SJCRH30 (cell line): ENCODE measurements around the gene USP49. TPM values are rescaled to one million over a fixed set of nuclear protein-coding genes. Genes with fewer than 3 reads are reported as not detected.

Experiments used
- DNase-seq, 2 experiments: peaks; one replicate each; pipeline ENCODE4 v3.0.0-alpha.2; 2015 to 2020
- H3K27ac ChIP-seq: fragments of 250-450 bp; sonication (Bioruptor Pico); 2 replicates; pipeline ENCODE4 v1.5.1; 2020; ENCODE audit warnings: mild to moderate bottlenecking, moderate library complexity
- H3K27me3 ChIP-seq: fragments of 250-450 bp; sonication (Bioruptor Pico); 2 replicates; pipeline ENCODE4 v1.5.1; 2020; ENCODE audit warnings: mild to moderate bottlenecking, moderate library complexity
- H3K36me3 ChIP-seq: fragments of 250-450 bp; sonication (Bioruptor Pico); 2 replicates; pipeline ENCODE4 v1.5.1; 2020; ENCODE audit warnings: mild to moderate bottlenecking, moderate library complexity
- H3K4me1 ChIP-seq: fragments of 250-450 bp; sonication (Bioruptor Pico); 2 replicates; pipeline ENCODE4 v1.5.1; 2020; ENCODE audit warnings: mild to moderate bottlenecking, moderate library complexity
- H3K4me3 ChIP-seq: fragments of 250-450 bp; sonication (Bioruptor Pico); 2 replicates; pipeline ENCODE4 v1.5.1; 2020; ENCODE audit warnings: mild to moderate bottlenecking, moderate library complexity
- H3K9me3 ChIP-seq: fragments of 250-450 bp; sonication (Bioruptor Pico); replicated peaks from 2 replicates; pipeline ENCODE4 v1.5.1; 2020; ENCODE audit warnings: mild to moderate bottlenecking, moderate library complexity
- total RNA-seq: library from RNA; depleted of rRNA; stranded (reverse); fragments of >200 nt; shearing (Covaris generic); gene quantifications from 2 replicates; pipeline ENCODE4 v1.2.3, GENCODE V29; 2014

Gene USP49
- total RNA-seq, 1 experiment from 2014 or later = 7.3 TPM

- Histone ChIP-seq H3K27ac (no peak overlapping the region), H3K27me3 (no peaks in the 10 kb centered on the region), H3K9me3 (no peaks in the 10 kb centered on the region), H3K4me3 (no peak overlapping the region), H3K36me3 (peaks cover 40% of the 10 kb centered on the region), H3K4me1 (no peaks in the 10 kb centered on the region)
- no peak for DNase-seq
These were observed 103.9 kb downstream of the USP49 start for GRCh38 chr6:41791305-41791704.

GRCh38 chr6:41790045-41790444 lies 105.1 kb downstream of the USP49 start:
- DNase-seq = no peak
- Histone ChIP-seq H3K9me3 (no peaks in the 10 kb centered on the region), H3K27ac (no peak overlapping the region), H3K36me3 (peaks cover 40% of the 10 kb centered on the region), H3K27me3 (no peaks in the 10 kb centered on the region), H3K4me3 (no peak overlapping the region), H3K4me1 (no peaks in the 10 kb centered on the region)

GRCh38 chr6:41789390-41789724 lies 105.8 kb downstream of the USP49 start:
- no peak overlapping the region for H3K27ac ChIP-seq
- H3K9me3 ChIP-seq = no peaks in the 10 kb centered on the region
- no peaks in the 10 kb centered on the region for H3K27me3 ChIP-seq
- H3K36me3 ChIP-seq = peaks cover 40% of the 10 kb centered on the region
- no peak overlapping the region for H3K4me3 ChIP-seq
- no peaks in the 10 kb centered on the region for H3K4me1 ChIP-seq
- DNase-seq = no peak

- no peaks in the 10 kb centered on the region for H3K9me3 ChIP-seq
- no peaks in the 10 kb centered on the region for H3K27me3 ChIP-seq
- peak within 1 kb of the TSS; percentile 81 for H3K27ac ChIP-seq
- no peaks in the 10 kb centered on the region for H3K4me1 ChIP-seq
- DNase-seq = peak; percentile 94 to 95
- peaks cover 37% of the 10 kb centered on the region for H3K36me3 ChIP-seq
- peak within 1 kb of the TSS; percentile 94 for H3K4me3 ChIP-seq
These were observed 107.8 kb downstream of the USP49 start, which contains the start of gene TOMM6 for GRCh38 chr6:41787219-41787917. TSS of gene TOMM6 (plus strand) at chr6:41787694. CDS start at chr6:41787698, 4 bp downstream.

- peak; percentile 77 to 86 for DNase-seq
- Histone ChIP-seq H3K4me3 (peak overlapping the region; percentile 94), H3K4me1 (no peaks in the 10 kb centered on the region), H3K36me3 (peaks cover 29% of the 10 kb centered on the region), H3K27ac (peak overlapping the region; percentile 81; the same call in 1 of the 2 replicates), H3K27me3 (no peaks in the 10 kb centered on the region), H3K9me3 (no peaks in the 10 kb centered on the region)
These were observed 108.5 kb downstream of the USP49 start for GRCh38 chr6:41786451-41787218.

GRCh38 chr6:41785689-41786450 lies 109.3 kb downstream of the USP49 start:
- H3K4me1 ChIP-seq = peaks cover 2% of the 10 kb centered on the region; the same call in 1 of the 2 replicates
- H3K9me3 ChIP-seq = no peaks in the 10 kb centered on the region
- no peaks in the 10 kb centered on the region for H3K27me3 ChIP-seq
- H3K4me3 ChIP-seq = peak overlapping the region; percentile 94
- peaks cover 22% of the 10 kb centered on the region for H3K36me3 ChIP-seq
- peak in 1 of 2 experiments; percentile 33 for DNase-seq
- no peak overlapping the region for H3K27ac ChIP-seq

- DNase-seq = no peak
- peaks cover 15% of the 10 kb centered on the region for H3K36me3 ChIP-seq
These were observed 109.9 kb downstream of the USP49 start for GRCh38 chr6:41785254-41785653.

GRCh38 chr6:41784581-41785171 lies 110.5 kb downstream of the USP49 start:
- peaks cover 10% of the 10 kb centered on the region for H3K36me3 ChIP-seq
- no peaks in the 10 kb centered on the region for H3K9me3 ChIP-seq
- H3K27me3 ChIP-seq = no peaks in the 10 kb centered on the region
- peaks cover 2% of the 10 kb centered on the region; the same call in 1 of the 2 replicates for H3K4me1 ChIP-seq
- H3K27ac ChIP-seq = no peak overlapping the region
- H3K4me3 ChIP-seq = no peak overlapping the region
- DNase-seq = no peak

More at GRCh38 chr6:41785254-41785653, 109.9 kb downstream of the USP49 start:
- H3K4me3 ChIP-seq = no peak overlapping the region
- peaks cover 2% of the 10 kb centered on the region; the same call in 1 of the 2 replicates for H3K4me1 ChIP-seq
- H3K27ac ChIP-seq = no peak overlapping the region
- no peaks in the 10 kb centered on the region for H3K9me3 ChIP-seq
- no peaks in the 10 kb centered on the region for H3K27me3 ChIP-seq

- no peaks in the 10 kb centered on the region for H3K36me3 ChIP-seq
- H3K9me3 ChIP-seq = no peaks in the 10 kb centered on the region
- H3K27ac ChIP-seq = no peak overlapping the region
- DNase-seq = no peak
- peaks cover 5% of the 10 kb centered on the region; the same call in 1 of the 2 replicates for H3K4me1 ChIP-seq
- no peaks in the 10 kb centered on the region for H3K27me3 ChIP-seq
- no peak overlapping the region for H3K4me3 ChIP-seq
These were observed 111.9 kb downstream of the USP49 start for GRCh38 chr6:41783106-41783780.

GRCh38 chr6:41781366-41781730 lies 113.8 kb downstream of the USP49 start:
- H3K4me1 ChIP-seq = peaks cover 5% of the 10 kb centered on the region; the same call in 1 of the 2 replicates
- no peaks in the 10 kb centered on the region for H3K27me3 ChIP-seq
- no peak for DNase-seq
- H3K36me3 ChIP-seq = no peaks in the 10 kb centered on the region
- H3K27ac ChIP-seq = no peak overlapping the region
- H3K4me3 ChIP-seq = no peak overlapping the region
- no peaks in the 10 kb centered on the region for H3K9me3 ChIP-seq

- Histone ChIP-seq H3K4me1 (peaks cover 5% of the 10 kb centered on the region; the same call in 1 of the 2 replicates), H3K27ac (no peak within 1 kb of the TSS), H3K27me3 (no peaks in the 10 kb centered on the region), H3K36me3 (no peaks in the 10 kb centered on the region), H3K9me3 (no peaks in the 10 kb centered on the region), H3K4me3 (peak within 1 kb of the TSS; percentile 64)
- DNase-seq = peak; percentile 21 to 46
These were observed 114.4 kb downstream of the USP49 start, which contains the start of gene PRICKLE4 for GRCh38 chr6:41780551-41781365. TSS of gene PRICKLE4 (plus strand) at chr6:41780782. CDS start at chr6:41783474, 2,692 bp downstream.

- H3K36me3 ChIP-seq = no peaks in the 10 kb centered on the region
- peak; percentile 94 to 95 for DNase-seq
- H3K27ac ChIP-seq = no peak within 1 kb of the TSS
- no peaks in the 10 kb centered on the region for H3K9me3 ChIP-seq
- no peaks in the 10 kb centered on the region for H3K27me3 ChIP-seq
- H3K4me1 ChIP-seq = peaks cover 5% of the 10 kb centered on the region; the same call in 1 of the 2 replicates
- peak within 1 kb of the TSS; percentile 64 for H3K4me3 ChIP-seq
These were observed 115.2 kb downstream of the USP49 start, which contains the start of gene FRS3 for GRCh38 chr6:41779788-41780550. TSS of gene FRS3 (minus strand) at chr6:41779900. CDS start at chr6:41776987, 2,913 bp downstream.
